HT1080 (cell line): ENCODE results near the gene MTF1. TPM values are rescaled to one million over a fixed set of nuclear protein-coding genes. Genes with fewer than 3 reads are reported as not detected.
"Not testable (repeated sequence)": the region's sequence is repeated elsewhere in the genome, so short reads cannot be mapped to it uniquely, and the experiment has no call there.

Experiments
- DNase-seq: peaks from one replicate; pipeline ENCODE4 v3.0.0-alpha.2; 2015; ENCODE audit warnings: low read depth
- small RNA-seq: library from RNA; depleted of rRNA; stranded (forward); fragments of <200 nt; gene quantifications from one replicate; pipeline ENCODE3, GENCODE V24; 2014
- total RNA-seq: library from RNA; depleted of rRNA; stranded (reverse); fragments of >200 nt; shearing (Covaris generic); gene quantifications from 2 replicates; pipeline ENCODE4 v1.2.3, GENCODE V29; 2014; rRNA removed

The MTF1 gene
- total RNA-seq, 1 experiment from 2014 or later, result 2.4 TPM

DNA sequence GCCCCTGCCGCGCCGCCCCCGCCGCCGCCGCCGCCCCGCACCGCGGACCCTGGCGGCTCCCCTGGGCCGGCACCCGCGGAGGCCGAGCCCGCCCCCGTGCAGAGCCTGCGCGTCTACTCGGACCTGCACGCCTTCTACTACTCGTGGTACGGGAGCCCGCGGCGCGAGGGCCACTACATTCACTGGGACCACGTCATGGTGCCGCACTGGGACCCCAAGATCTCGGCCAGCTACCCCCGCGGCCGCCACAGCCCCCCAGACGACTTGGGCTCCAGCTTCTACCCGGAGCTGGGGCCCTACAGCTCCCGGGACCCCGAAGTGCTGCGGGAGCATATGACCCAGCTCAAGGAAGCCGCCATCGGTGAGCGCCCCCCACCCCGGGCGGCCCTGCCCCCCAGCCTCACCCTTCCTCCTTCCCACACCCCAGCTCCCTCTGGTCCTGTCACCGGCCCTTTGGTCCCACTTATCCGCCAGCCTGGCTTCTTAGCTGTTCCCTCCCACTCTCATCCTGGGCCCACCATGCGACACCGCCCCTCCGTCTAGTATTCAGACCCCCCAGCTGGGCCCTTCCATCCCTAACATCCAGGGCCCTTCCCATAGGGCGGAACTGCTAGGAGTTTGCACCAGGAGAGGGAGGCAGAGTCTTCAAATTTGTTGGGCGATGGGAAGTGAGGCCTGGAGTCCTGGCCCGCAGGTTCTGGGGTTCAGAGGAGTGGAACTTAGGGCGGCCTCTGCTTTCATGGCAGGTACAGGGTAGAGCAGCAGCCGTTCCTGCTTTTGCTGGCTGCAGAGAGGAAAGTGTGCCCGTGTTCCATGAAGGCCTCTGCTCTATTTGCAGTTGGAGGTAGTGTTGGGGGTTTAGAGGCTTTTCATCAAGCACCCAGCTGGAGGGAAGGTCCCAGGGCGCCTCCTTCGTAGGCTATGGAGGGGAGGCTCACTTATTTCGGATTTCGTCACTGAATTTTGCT is 64.7 kb downstream of the MTF1 start:
- DNase-seq, result no peak

DNA sequence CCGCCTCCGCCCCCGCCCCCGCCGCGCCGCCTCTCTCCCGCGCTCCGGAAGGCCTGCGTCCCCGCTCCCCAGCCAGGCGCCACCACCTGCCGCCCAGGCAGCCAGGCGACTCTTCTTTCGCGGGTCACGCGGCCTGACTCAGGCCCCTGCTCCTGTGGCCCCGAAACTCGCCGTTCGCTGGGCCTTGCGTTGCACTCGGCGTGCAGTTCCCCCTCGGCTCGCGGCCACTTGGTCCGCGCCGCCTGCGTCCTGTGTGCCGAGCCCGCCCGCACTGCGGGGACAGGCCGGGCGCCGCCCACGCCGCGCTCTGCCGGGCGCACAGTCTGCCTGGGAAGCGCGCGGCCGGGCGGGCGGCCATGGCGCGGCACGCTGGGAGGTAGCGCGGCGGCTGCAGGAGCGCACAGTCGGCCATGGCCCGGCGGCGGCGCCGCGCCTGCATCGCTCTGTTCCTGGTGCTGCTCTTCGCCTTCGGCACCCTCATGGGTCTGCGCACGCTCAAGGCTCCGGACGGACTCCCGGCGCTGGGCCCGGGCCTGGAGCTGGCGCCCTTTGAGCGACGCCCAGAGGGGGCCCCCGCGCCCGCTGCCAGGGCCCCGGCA is 65.5 kb downstream of the MTF1 start, which contains the start of gene MANEAL:
Gene MANEAL (plus strand): TSS at position 75 of the 599 bp plus-strand sequence. CDS start 336 bp downstream, at position 411.
- peak; percentile 20 for DNase-seq

DNA sequence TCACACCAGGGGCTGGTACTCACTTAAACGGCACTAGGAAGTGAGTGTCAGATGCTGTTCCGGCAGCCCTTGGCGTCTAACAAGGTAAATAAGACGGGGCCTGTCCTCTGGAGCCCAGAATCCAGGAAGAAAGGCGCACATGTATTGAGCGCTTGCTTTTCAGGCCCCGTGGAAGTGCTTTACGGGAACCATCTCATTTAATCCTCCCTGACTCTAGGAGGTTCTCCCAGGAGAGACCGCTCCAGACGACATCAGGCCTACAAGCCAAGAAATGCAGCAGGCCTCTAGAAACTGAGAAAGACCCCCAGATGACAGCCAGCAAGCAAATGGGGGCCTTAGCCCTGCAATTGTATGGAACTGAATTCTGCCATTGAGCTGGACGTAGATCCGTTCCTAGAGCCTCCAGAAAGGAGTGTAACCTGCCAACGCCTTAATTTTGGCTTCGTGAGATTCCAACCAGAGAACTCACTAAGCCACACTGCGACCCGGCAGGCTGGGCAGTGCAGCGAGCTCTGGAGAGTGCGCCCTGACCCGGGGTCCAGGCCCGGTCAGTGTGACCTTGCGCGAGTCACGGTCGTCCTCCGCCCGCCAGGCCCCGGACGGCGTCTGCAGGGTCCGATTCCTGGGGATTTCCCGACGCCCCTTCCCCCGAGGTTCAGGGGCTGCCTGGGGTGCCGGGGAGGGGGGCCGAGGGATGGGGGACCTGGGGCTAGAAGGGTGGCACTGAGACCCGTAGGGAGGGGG is 66.3 kb downstream of the MTF1 start:
- DNase-seq, result no peak

DNA sequence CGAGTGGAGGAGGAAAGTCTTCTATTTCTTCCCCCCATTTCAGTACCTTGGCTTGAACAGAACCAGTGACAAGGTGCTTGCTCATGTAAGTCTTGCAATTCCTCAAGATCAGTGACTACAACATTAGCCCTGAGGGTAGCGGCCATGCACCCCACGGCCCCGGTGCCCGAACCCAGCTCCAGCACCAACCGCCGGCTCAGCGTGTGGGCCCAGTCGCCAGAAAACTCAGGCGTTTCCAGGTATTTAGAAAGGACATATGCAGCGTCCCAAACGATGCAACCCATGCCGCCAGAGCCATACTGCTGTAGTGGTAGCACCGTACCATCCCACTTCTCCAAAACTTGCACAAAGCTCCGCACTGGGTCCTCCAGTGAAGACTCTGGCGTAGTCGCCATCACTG is 76.9 kb downstream of the MTF1 start:
- no peak for DNase-seq

DNA sequence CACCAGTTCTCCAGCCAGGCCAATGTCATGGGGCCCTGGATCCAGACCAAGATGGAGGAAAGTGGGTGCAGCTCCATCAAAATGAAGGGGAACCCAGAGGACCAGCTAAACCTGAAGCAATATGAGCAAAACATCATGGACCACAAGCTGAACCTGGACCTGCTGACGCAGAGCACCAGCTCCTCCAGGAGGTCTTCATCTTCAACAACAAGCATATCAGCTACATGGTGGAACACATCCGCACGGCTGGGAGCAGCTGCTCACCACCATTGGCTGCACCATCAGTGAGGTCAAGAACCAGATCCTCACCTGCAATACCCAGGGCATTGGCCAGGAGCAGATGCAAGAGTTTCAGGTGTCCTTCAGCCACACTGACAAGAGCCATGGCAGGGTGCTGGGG is 80.7 kb downstream of the MTF1 start:
- no peak for DNase-seq

DNA sequence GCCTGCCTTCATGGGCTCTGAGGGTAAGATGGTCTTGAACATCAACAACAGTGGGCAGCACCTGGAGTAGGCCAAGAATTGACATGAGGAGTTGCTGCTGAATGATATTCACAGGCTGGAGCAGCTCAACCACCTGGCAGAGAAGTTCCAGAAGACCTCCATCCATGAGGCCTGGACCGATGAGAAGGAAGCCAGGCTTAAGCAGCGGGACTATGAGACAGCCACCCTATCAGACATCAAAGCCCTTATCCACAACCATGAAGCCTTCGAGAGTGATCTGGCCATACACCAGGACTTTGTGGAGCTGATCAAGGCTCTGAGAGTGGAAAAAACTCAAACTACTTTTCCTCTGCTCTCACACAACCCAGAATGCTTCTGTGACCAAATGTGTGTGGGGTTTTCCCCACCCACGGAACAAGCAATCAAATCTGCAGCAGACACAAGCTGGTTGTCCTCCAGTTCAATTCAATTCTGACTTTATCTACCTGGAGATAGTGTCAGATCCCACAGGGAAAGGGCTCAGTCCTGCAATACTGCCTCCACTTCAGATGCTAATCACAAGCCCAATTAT is 82.4 kb downstream of the MTF1 start:
- DNase-seq, result no peak

DNA sequence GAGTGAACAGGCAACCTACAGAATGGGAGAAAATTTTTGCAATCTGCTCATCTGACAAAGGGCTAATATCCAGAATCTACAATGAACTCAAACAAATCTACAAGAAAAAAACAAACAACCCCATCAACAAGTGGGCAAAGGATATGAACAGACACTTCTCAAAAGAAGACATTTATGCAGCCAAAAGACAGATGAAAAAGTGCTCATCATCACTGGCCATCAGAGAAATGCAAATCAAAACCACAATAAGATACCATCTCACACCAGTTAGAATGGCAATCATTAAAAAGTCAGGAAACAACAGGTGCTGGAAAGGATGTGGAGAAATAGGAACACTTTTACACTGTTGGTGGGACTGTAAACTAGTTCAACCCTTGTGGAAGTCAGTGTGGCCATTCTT is 88.0 kb downstream of the MTF1 start:
- not testable (repeated sequence) for DNase-seq

DNA sequence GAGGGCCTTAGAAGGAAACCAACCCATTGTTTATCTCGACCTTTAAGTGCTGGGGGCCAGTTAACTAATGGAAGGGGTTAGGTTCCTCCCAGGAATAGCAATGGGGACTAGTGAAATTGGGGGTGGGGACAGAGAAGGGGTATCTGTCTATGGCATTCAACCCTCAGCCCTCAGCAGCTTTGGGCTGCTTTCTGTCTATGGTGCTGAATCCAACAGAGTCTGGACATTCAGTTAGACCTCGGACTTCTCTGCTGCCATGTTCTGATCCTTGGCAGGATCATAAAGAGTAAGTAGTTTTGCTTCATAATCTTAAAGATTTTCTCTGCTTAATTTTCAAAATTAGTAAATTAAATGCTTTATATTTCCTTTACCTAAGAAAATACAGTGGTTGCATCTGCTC is 91.9 kb downstream of the MTF1 start:
- DNase-seq, result no peak

DNA sequence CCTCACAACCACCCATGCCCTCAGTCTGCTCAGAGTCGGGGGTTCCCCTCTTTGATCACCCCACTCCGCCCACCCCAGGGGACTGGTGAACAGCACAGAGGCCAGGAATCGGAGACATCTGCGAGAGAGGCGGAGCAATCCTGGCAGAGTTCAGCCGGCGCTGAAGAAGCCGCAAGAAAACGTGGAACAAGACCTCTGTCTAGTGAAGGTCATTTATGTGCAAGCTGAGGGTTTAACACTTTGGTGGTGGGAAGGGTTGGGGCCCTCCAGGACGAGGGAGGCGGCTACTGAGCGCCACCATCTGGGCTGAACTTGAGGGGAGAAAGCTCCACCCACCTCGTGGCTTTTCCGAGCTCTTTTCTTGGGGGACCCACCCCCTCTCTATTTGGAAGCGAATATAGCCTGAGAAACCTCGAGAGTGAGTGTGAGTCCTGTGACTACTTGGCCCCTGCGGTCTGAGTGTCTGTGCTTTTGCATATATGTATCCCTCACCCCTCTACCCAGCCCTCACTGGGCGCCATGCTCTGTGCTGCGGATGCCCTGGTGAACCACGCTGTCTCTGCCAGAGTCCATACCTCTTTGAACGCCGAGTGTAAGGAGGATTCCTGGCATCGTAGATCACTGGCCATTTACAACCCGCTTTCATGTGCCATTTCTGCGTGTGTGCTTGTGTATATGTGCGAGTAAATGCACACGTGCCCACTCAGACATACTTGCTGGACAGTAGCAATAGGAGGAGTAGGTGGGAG is 93.3 kb downstream of the MTF1 start:
- no peak for DNase-seq

DNA sequence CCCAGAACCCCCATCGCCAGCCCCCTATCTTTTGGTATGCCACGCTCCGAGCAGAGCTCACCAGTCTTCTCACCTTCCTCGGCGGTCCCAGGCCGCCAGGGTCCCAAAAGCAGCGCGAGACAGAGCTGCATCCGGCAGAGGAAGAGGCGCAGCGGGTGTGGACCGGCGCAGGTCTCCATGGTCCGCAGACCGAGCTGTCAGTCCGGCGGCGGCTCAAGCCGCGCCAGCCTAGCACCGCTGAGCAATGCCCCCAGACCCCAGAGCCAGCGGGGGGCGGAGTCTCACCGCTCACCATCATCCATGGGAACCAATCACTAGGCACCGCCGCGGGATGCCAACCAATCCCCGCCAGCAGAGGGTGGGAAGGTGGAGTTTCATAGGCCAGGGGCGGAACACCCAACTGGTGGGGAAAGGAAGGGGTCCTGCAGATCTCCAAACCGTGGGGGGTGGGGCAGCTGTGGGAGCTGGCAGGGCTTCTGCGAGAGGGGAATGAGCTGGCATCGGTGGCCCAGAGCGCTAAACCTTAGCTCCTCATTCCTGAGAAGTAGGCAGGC is 94.4 kb downstream of the MTF1 start, which contains the start of gene EPHA10:
Gene EPHA10 (minus strand): TSS at position 233 of the 554 bp plus-strand sequence. CDS start 54 bp downstream, at position 179.
- DNase-seq, result no peak

DNA sequence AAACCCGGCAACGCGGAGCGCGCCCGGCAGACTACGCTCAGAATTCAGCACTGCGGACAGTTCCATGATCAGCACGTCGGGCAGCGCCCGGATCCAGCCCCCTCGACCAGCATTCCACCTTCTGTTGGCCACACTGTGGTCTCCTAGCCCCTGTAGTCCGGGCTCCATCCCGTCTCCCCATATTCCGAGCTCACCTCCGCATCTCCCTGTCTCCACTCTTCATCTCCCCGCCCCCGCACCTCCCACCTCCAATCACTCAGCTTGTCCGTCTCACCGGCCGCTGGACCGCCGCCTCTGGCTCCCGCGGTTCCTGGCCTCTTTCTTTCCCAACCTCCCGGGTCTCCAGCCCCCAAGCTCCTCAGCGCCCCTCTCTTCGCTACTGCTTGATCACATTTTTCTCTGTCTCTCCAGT is 95.0 kb downstream of the MTF1 start:
- no peak for DNase-seq

DNA sequence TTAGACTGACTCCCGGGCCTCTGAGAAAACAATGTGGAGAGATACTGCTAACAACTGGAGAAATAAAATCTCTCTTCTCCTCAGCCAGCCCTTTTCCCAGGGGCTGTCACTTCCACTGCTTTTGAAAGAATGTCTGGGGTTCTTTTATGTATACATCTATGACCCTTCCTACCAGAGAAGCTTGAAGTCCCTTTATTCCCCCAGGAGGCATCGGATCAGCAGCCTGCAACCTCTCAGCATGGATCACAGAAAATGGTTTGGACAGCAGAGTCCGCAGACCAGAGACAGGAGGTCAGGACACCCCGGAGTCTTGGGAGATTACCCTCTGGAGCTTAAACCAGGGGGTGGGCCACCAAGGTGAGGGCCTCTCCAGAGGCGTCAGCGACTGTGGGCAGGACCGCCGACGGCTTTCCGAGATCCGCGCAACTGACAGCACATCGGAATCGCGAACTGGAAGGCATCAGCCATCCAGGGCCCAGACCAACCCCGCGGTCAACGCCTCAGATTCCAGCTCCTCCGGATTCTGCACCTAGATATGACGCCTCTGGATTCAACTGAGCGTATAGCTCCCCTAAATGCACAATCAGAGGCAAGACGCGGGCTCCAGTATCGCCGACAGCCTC is 95.5 kb downstream of the MTF1 start:
- no peak for DNase-seq

DNA sequence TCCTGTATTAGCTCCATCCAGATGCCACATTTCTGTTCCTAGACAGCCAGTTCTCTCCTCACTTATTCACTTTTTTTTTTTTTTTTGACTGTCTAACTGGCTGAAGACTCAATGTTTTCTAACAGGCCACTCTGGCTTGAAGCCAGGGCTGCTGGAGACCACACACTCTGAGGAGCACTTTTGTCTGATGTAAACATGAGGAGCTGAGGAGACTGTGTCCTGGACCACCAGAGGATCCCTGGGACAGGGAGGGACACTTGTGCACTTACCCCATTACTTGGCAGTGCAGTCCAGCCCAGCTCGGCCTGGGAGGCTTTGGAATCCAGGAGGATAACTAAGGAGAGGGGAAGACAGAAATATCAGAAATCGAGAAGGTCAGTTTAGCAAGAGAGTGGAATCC is 96.9 kb downstream of the MTF1 start:
- no peak for DNase-seq

DNA sequence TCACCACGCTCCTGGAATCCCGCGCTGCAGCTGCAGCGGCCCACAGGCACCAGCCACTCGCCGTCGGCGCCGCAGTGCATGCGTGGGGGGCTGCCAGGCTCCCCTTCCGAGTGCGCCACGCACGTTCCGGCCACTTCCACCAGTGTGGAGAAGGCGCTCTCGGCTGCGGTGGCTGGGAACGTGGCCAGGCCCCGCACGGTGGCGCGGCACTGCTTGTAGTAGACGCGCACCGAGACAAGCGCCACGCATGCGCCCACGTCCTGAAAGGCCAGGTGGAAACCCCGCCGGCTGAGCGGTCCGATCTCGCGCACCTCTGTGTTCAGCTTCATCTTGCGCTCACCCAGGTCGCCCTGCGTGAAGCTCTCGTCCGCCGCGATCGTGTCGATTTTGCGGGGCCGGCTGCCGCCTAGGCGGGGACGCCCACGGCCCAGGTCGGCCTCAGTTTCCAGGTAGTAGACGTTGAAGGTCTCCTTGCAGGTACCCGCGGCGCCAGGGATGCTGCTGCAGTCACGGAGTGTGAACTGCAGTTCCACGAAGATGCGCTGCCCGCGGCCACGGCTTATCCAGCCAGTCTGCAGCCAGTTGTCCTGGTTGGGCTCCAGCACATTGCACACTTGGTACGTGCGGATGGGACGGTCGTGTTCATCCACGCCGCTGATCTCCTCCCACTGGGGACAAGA is 97.8 kb downstream of the MTF1 start:
- DNase-seq, result no peak

Small RNAs within 50 kb of the gene (small RNA-seq; reads per million reads assigned to genes)
- not detected for gene RF00092
- not detected for gene RNU6-584P

Other genes with a start within 250 kb of the MTF1 start
- gene RSPO1, start 224.7 kb downstream of the MTF1 start, total RNA-seq, result not detected in 2 replicates
- gene CDCA8, start 167.1 kb downstream of the MTF1 start, total RNA-seq, result 29.3 and 38.4 TPM in 2 replicates
- 0.06 TPM in 1 of 2 replicates, not detected in the other for gene EPHA10, start 94.5 kb downstream of the MTF1 start, total RNA-seq
- 18.6 and 21.6 TPM in 2 replicates for gene MANEAL, start 65.7 kb downstream of the MTF1 start, total RNA-seq
- gene C1orf122, start 51.8 kb downstream of the MTF1 start, total RNA-seq, result 70.7 and 79.1 TPM in 2 replicates
- gene YRDC, start 51.4 kb downstream of the MTF1 start, total RNA-seq, result 65.5 and 67.4 TPM in 2 replicates
- 18.1 and 21.8 TPM in 2 replicates for gene INPP5B, start 87.5 kb upstream of the MTF1 start, total RNA-seq
- 139 and 142 TPM in 2 replicates for gene SF3A3, start 130.4 kb upstream of the MTF1 start, total RNA-seq
- 21.6 and 36.0 TPM in 2 replicates for gene FHL3, start 145.9 kb upstream of the MTF1 start, total RNA-seq
- gene UTP11, start 153.1 kb upstream of the MTF1 start, total RNA-seq, result 105 and 115 TPM in 2 replicates
- not detected in 2 replicates for gene POU3F1, start 187.2 kb upstream of the MTF1 start, total RNA-seq